NCI-H128 (cell line): ENCODE measurements around the gene TMPO.
"Not testable (repeated sequence)": the region's sequence is repeated elsewhere in the genome, so short reads cannot be mapped to it uniquely, and the experiment has no call there.

ENCODE experiments used
- DNase-seq: peaks from one replicate; lab custom pipeline; 2025; ENCODE audit not compliant: unreplicated experiment; lab: John Stamatoyannopoulos, UW

The TMPO gene

GRCh38 chr12:98515287-98516110 lies at the start of gene TMPO:
Gene TMPO, plus strand, starts transcription at chr12:98515590. Its CDS starts 278 bp downstream, at chr12:98515868.
- peak; percentile 94 for DNase-seq

- no peak for DNase-seq
Measured at GRCh38 chr12:98465950-98466602, 49.3 kb upstream of the TMPO start.

- DNase-seq: no peak
Measured at GRCh38 chr12:98466640-98467400, 48.6 kb upstream of the TMPO start.

GRCh38 chr12:98469109-98469508 lies 46.3 kb upstream of the TMPO start:
- DNase-seq: no peak

- no peak for DNase-seq
Measured at GRCh38 chr12:98470469-98471082, 44.8 kb upstream of the TMPO start.

GRCh38 chr12:98471085-98471484 lies 44.3 kb upstream of the TMPO start:
- DNase-seq: no peak

GRCh38 chr12:98475565-98475908 lies 39.9 kb upstream of the TMPO start:
- DNase-seq: no peak

- DNase-seq: no peak
Measured at GRCh38 chr12:98478606-98479005, 36.8 kb upstream of the TMPO start.

GRCh38 chr12:98483621-98484503 lies 31.5 kb upstream of the TMPO start:
- no peak for DNase-seq

GRCh38 chr12:98485792-98486340 lies 29.5 kb upstream of the TMPO start:
- DNase-seq: no peak

GRCh38 chr12:98488416-98488815 lies 27.0 kb upstream of the TMPO start:
- not testable (repeated sequence) for DNase-seq

GRCh38 chr12:98489176-98489575 lies 26.2 kb upstream of the TMPO start:
- no peak for DNase-seq

- peak; percentile 77 for DNase-seq
Measured at GRCh38 chr12:98490501-98491453, 24.6 kb upstream of the TMPO start.

- DNase-seq: no peak
Measured at GRCh38 chr12:98492580-98493140, 22.7 kb upstream of the TMPO start.

GRCh38 chr12:98501266-98501629 lies 14.1 kb upstream of the TMPO start:
- not testable (repeated sequence) for DNase-seq

- peak; percentile 86 for DNase-seq
Measured at GRCh38 chr12:98503342-98503591, 12.1 kb upstream of the TMPO start.

GRCh38 chr12:98503592-98504367 lies 11.6 kb upstream of the TMPO start:
- DNase-seq: peak; percentile 88

- DNase-seq: no peak
Measured at GRCh38 chr12:98504368-98504617, 11.1 kb upstream of the TMPO start.

GRCh38 chr12:98509063-98509462 lies 6.3 kb upstream of the TMPO start:
- DNase-seq: no peak
